CD4-positive, alpha-beta T cell treated with Interferon alpha-2 for 1 hour (primary cell): ENCODE data around the gene ESRRG.
"Not testable (repeated sequence)": the region's sequence is repeated elsewhere in the genome, so short reads cannot be mapped to it uniquely, and the experiment has no call there.

Experiments
- DNase-seq, 2 donors: peaks; one replicate each; pipeline ENCODE4 v3.0.0-alpha.2; 2020 to 2022

The ESRRG gene

DNA sequence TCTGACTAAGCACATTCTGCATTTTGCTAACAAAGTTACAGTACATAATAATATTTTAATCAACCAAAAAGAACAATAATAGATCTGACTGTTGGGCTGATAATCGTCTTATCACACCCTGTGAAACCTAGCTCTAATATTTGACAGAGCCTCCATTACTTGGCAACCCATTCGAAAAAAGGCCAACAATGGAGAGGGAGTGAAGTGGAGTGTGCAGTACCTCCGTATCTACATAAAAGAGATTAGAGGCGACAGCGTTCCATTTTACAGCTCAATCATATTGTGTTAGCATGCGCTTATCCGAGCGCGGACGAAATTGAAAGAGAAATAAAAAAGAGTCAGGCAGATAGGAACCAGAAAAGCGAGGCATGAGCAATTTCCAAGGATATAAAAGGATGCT lies 162.7 kb downstream of the ESRRG start:
- DNase-seq: no peak

GRCh38 chr1:216559359-216559758 lies 163.9 kb downstream of the ESRRG start:
- DNase-seq: no peak

- no peak for DNase-seq
Measured at GRCh38 chr1:216555653-216556052, 167.6 kb downstream of the ESRRG start.

DNA sequence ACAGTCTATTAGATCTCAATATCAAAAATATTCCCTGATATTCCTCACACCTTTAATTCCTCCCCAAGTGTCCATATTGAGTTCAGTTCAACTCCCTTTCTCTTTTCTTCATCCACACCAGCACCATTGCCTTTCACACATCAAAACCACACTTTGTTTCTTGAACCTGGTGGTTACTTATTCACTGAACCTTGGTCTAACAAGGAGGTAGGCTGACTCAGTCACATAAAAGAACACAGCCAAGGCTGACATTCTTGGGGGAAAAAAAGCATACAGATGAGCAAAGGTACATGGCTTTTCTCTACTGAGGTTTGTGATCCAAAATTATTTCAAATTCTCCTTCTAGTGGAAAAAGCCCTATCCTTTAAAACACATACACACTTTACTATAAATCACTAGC lies 168.3 kb downstream of the ESRRG start:
- DNase-seq: no peak

DNA sequence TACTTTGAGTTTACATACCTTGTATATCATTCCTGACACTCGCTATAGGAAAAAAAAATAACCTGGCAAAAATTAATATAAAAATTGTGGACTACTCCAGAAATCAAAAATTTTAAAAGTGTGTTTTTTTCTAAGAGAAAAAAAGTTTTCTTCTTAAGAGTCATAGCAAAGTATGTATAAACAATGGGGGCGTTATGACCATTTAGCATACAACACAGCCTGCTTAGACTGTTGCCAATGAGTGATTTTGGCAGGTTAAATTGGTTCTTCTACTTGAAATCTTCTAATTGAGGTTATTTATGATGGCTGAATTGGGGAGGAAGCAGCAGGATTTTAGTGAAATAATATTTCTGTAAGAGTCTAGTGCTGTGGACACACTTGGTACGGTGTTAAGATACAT lies 169.5 kb downstream of the ESRRG start:
- no peak for DNase-seq

DNA sequence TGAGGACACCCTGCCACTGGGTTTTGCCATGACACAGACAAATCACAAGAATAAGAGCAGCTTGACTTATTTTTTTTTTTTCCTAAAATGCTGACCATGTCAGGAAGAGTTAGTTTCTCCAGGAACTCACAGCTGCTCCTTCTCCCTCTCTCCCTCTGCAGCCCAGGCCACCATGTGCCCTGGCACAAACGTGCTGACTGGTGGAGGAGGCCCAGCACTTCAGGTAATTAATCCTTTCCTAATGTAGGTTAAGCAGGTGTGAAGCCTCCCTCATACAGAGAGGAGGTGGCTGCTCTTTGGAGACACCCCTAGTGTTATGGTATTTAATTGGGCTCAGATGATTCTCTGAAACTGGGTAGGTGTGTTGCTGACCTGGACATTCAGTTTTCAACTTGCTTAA lies 170.2 kb downstream of the ESRRG start:
- DNase-seq: no peak

GRCh38 chr1:216549796-216550195 lies 173.4 kb downstream of the ESRRG start:
- DNase-seq: no peak

DNA sequence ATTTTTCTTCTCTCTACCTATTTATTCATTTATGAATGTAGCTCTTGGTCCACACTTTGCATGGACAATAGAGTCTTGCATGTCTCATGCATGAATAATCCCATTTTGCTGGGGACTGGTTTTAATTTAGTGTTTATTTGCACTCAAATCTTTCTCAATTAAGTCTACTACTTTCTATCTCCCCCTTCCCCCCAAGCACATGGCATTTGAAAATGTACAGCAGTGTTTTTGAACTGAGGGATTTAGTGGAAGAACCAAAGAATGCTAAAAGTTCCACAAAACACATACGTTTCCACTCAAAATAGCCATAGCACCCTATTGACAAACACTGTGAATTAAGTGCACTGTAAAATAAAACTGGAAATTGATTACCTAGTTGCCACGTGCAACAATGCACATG lies 180.5 kb downstream of the ESRRG start:
- DNase-seq: no peak

DNA sequence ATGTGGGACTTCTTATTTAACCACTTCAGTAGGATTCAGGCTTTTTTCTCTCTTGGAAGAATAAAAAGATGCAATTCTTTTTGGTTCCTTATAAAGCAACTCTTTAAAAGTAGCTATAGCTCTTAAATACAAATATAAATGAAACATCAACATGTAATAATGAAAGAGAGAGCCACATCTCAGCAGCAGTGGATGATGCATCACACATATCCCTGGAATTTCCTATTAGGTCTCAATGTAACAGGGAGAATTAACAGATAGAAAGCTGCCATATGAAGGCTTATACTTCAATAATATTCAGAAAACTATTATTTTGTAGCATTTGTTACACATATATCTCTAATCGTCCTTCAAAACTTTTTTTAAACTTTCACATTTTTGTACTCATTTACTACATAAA lies 181.0 kb downstream of the ESRRG start:
- no peak for DNase-seq

DNA sequence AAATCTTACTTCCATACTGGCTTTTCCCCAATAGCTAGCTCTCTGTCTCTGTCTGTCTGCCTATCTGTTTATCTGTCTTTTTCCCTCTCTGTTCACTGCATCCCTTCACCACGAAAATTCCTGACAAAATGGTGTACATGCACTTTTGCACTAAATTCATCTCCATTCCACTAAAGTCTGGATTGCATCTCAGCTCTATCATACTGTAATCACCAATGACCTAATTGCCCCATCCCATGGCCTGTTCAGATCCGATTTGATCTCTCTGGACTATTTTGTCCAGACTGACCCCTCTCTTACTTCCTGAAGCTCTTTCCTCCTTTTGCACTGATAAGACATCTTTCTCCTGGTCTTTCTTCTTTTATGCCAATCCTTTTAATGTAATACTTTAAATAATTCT lies 187.5 kb downstream of the ESRRG start:
- DNase-seq: no peak

DNA sequence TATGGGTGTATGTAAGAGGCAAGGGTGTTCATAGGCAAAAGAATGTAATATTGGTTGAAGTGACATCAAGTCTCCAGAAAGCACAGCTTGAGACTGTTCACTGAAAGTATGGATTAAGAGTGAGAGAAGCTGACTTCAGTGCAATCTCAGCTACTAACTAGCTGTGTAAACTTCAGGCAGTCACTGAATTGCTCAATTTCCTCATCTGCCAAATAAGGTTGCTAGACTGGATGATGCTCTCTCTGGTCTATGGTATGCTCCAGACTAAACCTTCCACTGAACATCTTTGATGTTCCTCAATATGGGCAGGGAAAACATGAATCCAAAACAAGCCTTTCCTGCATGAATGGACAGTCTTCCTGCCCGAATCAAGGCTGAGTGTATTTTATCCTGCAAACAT lies 188.2 kb downstream of the ESRRG start:
- no peak for DNase-seq

- no peak for DNase-seq
Measured at GRCh38 chr1:216533776-216534175, 189.5 kb downstream of the ESRRG start.

- no peak for DNase-seq
Measured at GRCh38 chr1:216532251-216532798, 190.9 kb downstream of the ESRRG start.

- DNase-seq: no peak
Measured at GRCh38 chr1:216531263-216532239, 191.7 kb downstream of the ESRRG start.

GRCh38 chr1:216529851-216530250 lies 193.4 kb downstream of the ESRRG start:
- DNase-seq: not testable (repeated sequence)

- DNase-seq: no peak
Measured at GRCh38 chr1:216528816-216529215, 194.4 kb downstream of the ESRRG start.

- no peak for DNase-seq
Measured at GRCh38 chr1:216523449-216524190, 199.6 kb downstream of the ESRRG start.

DNA sequence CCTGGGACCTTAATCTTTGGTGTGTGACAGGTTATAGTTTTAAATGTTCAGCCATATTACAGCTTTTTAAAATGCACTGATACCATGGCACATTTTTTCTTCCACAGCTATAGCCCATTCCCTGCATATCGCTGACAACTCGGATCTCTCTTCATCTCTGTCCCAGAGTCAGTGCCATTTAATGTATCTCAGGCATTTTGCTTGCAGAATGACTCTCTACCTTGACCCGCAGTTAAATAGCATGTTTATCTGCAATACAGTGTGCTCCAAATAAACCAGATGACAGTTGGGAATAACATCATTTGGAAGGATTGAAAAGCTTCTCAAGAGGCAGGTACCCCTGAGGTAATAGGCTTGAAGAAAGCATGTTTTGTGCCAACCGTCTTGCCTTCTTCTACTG lies 200.2 kb downstream of the ESRRG start:
- DNase-seq: no peak

- no peak for DNase-seq
Measured at GRCh38 chr1:216521477-216521876, 201.8 kb downstream of the ESRRG start.

DNA sequence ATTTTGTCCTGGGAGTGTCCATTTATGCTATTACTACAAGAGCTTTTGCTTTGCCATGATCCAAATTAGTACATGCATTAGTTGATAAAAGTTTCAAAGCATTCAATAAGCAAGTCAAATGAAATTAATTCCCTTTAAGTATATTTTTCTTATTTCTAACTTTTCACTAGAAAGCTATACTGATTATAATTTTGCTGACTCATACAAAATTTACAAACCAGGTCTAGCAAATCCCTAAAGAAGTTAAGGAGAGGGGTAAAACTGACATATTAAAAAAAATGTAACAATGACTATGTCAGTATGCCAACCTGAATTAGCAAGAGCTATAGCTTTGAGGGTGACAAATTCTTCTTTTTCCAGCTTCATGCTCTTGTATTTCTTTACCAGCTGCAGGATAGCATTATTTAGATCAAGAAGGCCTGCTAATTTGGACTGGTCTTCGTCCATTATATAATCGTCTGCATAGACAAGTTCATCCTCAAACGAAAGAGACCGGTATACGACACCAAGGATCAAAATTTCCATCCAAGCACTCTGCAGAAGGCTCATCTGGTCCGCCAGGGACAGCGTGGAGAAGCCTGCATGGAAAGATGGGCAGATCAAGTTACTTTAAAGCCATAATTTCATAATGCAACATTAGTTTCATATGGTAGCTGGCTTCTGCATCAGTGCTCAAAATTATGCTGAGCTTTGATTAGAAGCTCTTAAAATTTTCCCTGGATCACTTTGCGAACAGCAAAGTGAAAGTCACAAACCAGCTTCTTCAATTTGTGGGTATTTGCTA lies 204.2 kb downstream of the ESRRG start:
- no peak for DNase-seq

- no peak for DNase-seq
Measured at GRCh38 chr1:216502528-216503162, 220.6 kb downstream of the ESRRG start.

- no peak for DNase-seq
Measured at GRCh38 chr1:216500273-216500967, 222.8 kb downstream of the ESRRG start.
